Measurements from ENCODE around the gene OR8H1.

The OR8H1 gene, protein sequence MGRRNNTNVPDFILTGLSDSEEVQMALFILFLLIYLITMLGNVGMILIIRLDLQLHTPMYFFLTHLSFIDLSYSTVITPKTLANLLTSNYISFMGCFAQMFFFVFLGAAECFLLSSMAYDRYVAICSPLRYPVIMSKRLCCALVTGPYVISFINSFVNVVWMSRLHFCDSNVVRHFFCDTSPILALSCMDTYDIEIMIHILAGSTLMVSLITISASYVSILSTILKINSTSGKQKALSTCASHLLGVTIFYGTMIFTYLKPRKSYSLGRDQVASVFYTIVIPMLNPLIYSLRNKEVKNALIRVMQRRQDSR

DNA sequence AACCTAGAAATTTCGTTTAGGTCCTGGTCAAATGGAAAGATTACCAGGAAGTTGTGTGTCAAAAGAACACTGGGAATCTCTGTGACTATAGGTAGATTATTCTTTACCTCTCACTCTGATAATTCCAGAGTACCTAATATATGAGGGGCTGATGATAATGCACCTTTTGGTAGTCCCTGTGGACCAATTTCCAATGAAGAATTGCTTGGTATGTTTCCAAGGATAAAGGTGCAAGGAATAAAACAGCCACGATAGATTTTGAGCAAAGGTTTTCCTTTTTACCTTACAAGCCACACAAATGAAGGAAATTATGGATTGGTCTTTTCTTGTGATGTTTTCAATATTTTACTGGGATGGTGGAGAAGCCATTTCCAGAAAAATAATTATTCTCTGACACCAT lies at the start of gene OR8H1:
Gene OR8H1 (minus strand): TSS at position 101 of the 400 bp plus-strand sequence. CDS start 1,192 bp downstream, outside the sequence.
- H3K4me3 ChIP-seq (ENCODE audit: low read depth, low read length) = no peak within 1 kb of the TSS
- TF ChIP-seq CTCF (IDR thresholded peaks at IDR 0.05; ENCODE audit: insufficient read depth, low read depth, low read length, missing control alignments) = no peak
- DNase-seq (ENCODE audit: low read depth) = no peak

GRCh38 chr11:56340289-56340688 lies 48.2 kb upstream of the OR8H1 start:
- H3K4me3 ChIP-seq (ENCODE audit: low read depth, low read length) = no peak overlapping the region
- no peak for DNase-seq (ENCODE audit: low read depth)
- TF ChIP-seq CTCF (IDR thresholded peaks at IDR 0.05; ENCODE audit: insufficient read depth, low read depth, low read length, missing control alignments) = no peak

DNA sequence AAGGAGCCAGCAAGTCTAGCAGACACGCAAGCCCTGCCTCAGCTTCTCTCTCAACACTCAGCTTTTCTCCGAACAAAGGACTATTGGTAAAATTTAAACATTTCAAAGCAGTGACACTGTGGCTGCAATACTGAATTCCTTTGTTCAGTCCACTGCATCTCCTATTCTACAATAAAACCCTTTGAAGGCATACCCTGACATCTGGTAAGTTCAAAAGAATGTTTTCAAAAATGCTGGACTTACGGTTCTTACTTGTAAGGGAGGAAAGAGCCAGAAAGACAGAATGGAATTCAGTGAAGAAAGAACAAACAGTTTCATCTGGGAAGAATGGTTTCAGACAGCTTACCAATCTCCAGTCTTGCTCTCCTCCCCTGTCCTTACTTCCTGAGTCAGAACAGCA lies 41.1 kb upstream of the OR8H1 start:
- no peak for DNase-seq (ENCODE audit: low read depth)
- no peak for TF ChIP-seq CTCF (IDR thresholded peaks at IDR 0.05; ENCODE audit: insufficient read depth, low read depth, low read length, missing control alignments)
- H3K4me3 ChIP-seq (ENCODE audit: low read depth, low read length) = no peak overlapping the region

GRCh38 chr11:56331861-56332491 lies 39.9 kb upstream of the OR8H1 start:
- no peak for DNase-seq (ENCODE audit: low read depth)

GRCh38 chr11:56314844-56315243 lies 22.8 kb upstream of the OR8H1 start, which contains the start of gene OR8K3:
Gene OR8K3 (plus strand): TSS chr11:56315144. CDS start chr11:56318307, 3,163 bp downstream.
- H3K4me3 ChIP-seq (ENCODE audit: low read depth, low read length) = no peak within 1 kb of the TSS
- no peak for TF ChIP-seq CTCF (IDR thresholded peaks at IDR 0.05; ENCODE audit: insufficient read depth, low read depth, low read length, missing control alignments)
- DNase-seq (ENCODE audit: low read depth) = no peak

More at GRCh38 chr11:56331861-56332491, 39.9 kb upstream of the OR8H1 start:
- H3K4me3 ChIP-seq (ENCODE audit: low read depth, low read length) = no peak overlapping the region
- TF ChIP-seq CTCF (IDR thresholded peaks at IDR 0.05; ENCODE audit: insufficient read depth, low read depth, low read length, missing control alignments) = no peak

DNA sequence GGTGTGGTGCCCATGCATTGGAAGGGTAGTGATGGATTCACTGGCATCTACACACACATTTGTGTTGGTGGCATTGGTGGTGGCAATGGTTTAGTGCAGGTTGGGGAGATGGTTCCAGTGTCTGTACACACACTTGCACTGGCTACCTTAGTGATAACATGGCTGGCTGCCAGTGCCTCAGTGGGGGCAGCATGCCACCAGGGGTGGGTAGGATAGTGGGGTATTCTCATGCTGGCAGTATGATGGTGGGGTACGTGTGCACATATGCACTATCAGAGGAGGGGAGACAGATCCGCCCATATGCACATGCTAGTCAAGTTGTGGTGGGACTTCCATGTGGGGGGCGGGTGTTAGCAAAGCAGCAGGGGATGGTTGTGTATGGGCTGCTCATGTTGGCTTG lies 15.8 kb upstream of the OR8H1 start:
- no peak overlapping the region for H3K4me3 ChIP-seq (ENCODE audit: low read depth, low read length)
- TF ChIP-seq CTCF (IDR thresholded peaks at IDR 0.05; ENCODE audit: insufficient read depth, low read depth, low read length, missing control alignments) = no peak
- DNase-seq (ENCODE audit: low read depth) = no peak

Data from GM12865 (cell line).